Endothelial cell of umbilical vein (primary cell): Measurements from ENCODE around the gene ECI1. TPM values are rescaled to one million over a fixed set of nuclear protein-coding genes. Genes with fewer than 3 reads are reported as not detected.

Source experiments
- BruUV-seq: library from RNA; stranded (reverse); fragments of 400-500 nt; replicated peaks from 2 replicates; lab custom pipeline; 2021; lab: Mats Ljungman, UMichigan
- CTCF ChIA-PET: fragments of 300-600, 350-600 bp; sonication (Branson Sonifier 250); formaldehyde crosslinking; loops from one replicate; lab custom pipeline; 2021; ENCODE audit warnings: antibody characterized with exemption, inconsistent platforms; lab: Charles Lee
- POLR2A ChIA-PET: fragments of 300-600, 350-600 bp; sonication (Branson Sonifier 250); formaldehyde crosslinking; loops from one replicate; lab custom pipeline; 2021; ENCODE audit warnings: antibody characterized with exemption, inconsistent platforms; lab: Charles Lee
- DNase-seq: peaks from one replicate; pipeline ENCODE4 v3.0.0-alpha.2; 2011; ENCODE audit warnings: low read depth, low spot score
- FAIRE-seq: peaks from 2 replicates; lab custom pipeline; 2011; peaks lifted over from hg19 to GRCh38; lab: Jason Lieb, UNC
- H2AFZ ChIP-seq: 2 replicates; pipeline ENCODE4 v1.6.0; 2012; ENCODE audit warnings: low read depth, low read length, control low read depth, inconsistent platforms
- H3K27ac ChIP-seq: 2 replicates; pipeline ENCODE4 v1.5.1; 2011; ENCODE audit warnings: low read depth, mild to moderate bottlenecking, control low read depth, low read length, moderate library complexity; ENCODE audit not compliant: insufficient read depth
- H3K27me3 ChIP-seq, 2 experiments: 2 replicates each; pipeline versions ENCODE4 v1.6.0 to v1.6.1; 2011; ENCODE audit warnings: low read length in 2 of 2, mixed read lengths in 1 of 2; ENCODE audit not compliant: control insufficient read depth in 2 of 2, insufficient read depth in 2 of 2
- H3K36me3 ChIP-seq, 2 experiments: 2 replicates in 1 of 2; 3 replicates in 1 of 2; pipeline ENCODE4 v1.5.1; 2011; ENCODE audit warnings: low read length in 2 of 2, mild to moderate bottlenecking in 1 of 2, moderate library complexity in 1 of 2; ENCODE audit not compliant: control insufficient read depth in 2 of 2, insufficient read depth in 2 of 2; ENCODE audit errors: extremely low read depth in 1 of 2
- H3K4me1 ChIP-seq: 3 replicates; pipeline ENCODE4 v1.5.1; 2011; ENCODE audit warnings: mild to moderate bottlenecking, low read length; ENCODE audit not compliant: control insufficient read depth, insufficient read depth; ENCODE audit errors: extremely low read depth
- H3K4me2 ChIP-seq: 2 replicates; pipeline ENCODE4 v1.6.1; 2011; ENCODE audit warnings: low read length, control low read depth, mixed read lengths; ENCODE audit not compliant: insufficient read depth
- H3K4me3 ChIP-seq, 3 experiments: fragments of 200-600 bp in 1 of 3; sonication (generic), shearing (Covaris generic) in 1 of 3; replicated peaks in 1 of 3; 2 replicates each; pipeline ENCODE4 v1.5.1; 2011 to 2016; ENCODE audit warnings: control low read depth in 3 of 3, low read length in 3 of 3, mild to moderate bottlenecking in 2 of 3, inconsistent platforms in 1 of 3, low read depth in 1 of 3, moderate library complexity in 1 of 3; ENCODE audit not compliant: insufficient read depth in 1 of 3
- H3K79me2 ChIP-seq: 2 replicates; pipeline ENCODE4 v1.6.0; 2012; ENCODE audit warnings: low read length, inconsistent platforms; ENCODE audit not compliant: control insufficient read depth, insufficient read depth
- H3K9ac ChIP-seq: replicated peaks from 2 replicates; pipeline ENCODE3; 2011; ENCODE audit warnings: low read length, control low read depth; ENCODE audit not compliant: insufficient read depth; ENCODE audit errors: extremely low read depth
- H3K9me1 ChIP-seq: replicated peaks from 3 replicates; pipeline ENCODE4 v1.6.0; 2011; ENCODE audit warnings: mild to moderate bottlenecking, low read length; ENCODE audit not compliant: control insufficient read depth, insufficient read depth; ENCODE audit errors: extremely low read depth
- H3K9me3 ChIP-seq: replicated peaks from 2 replicates; pipeline ENCODE4 v1.5.1; 2012; ENCODE audit warnings: low read length, inconsistent platforms; ENCODE audit not compliant: control insufficient read depth, insufficient read depth
- H4K20me1 ChIP-seq: replicated peaks from 2 replicates; pipeline ENCODE3; 2011; ENCODE audit warnings: mild to moderate bottlenecking, low read length; ENCODE audit not compliant: control insufficient read depth, insufficient read depth; ENCODE audit errors: extremely low read depth
- CTCF ChIP-seq, 2 donors: IDR thresholded peaks; 1 replicate in 1 of 2; 2 replicates in 1 of 2; pipeline ENCODE4 v1.5.1; 2011; ENCODE audit warnings: low read length in 2 of 2, mild to moderate bottlenecking in 2 of 2, moderate library complexity in 2 of 2, control low read depth in 1 of 2, inconsistent platforms in 1 of 2, low read depth in 1 of 2; ENCODE audit not compliant: insufficient read depth in 1 of 2; ENCODE audit errors: extremely low read depth in 1 of 2
- EZH2 ChIP-seq: IDR thresholded peaks from 2 replicates; pipeline ENCODE4 v1.6.1; 2012; ENCODE audit warnings: borderline replicate concordance, low read depth, mild to moderate bottlenecking, moderate library complexity, low read length, inconsistent platforms; ENCODE audit not compliant: severe bottlenecking
- FOS ChIP-seq: IDR thresholded peaks from 2 replicates; pipeline ENCODE4 v1.6.1; 2011; ENCODE audit warnings: mild to moderate bottlenecking, low read length, moderate library complexity, borderline replicate concordance; ENCODE audit not compliant: insufficient read depth
- GATA2 ChIP-seq: IDR thresholded peaks from 2 replicates; pipeline ENCODE4 v1.7.0; 2011; ENCODE audit warnings: low read depth, mild to moderate bottlenecking, moderate library complexity, mixed read lengths, low read length; ENCODE audit not compliant: insufficient read length, insufficient read depth
- JUN ChIP-seq: IDR thresholded peaks from 2 replicates; pipeline ENCODE4 v1.6.1; 2011; ENCODE audit warnings: borderline replicate concordance, low read depth; ENCODE audit not compliant: insufficient read length, insufficient read depth
- MAX ChIP-seq: IDR thresholded peaks from 2 replicates; pipeline ENCODE4 v1.6.1; 2011; ENCODE audit not compliant: insufficient read depth, insufficient read length
- MYC ChIP-seq: IDR thresholded peaks from one replicate; pipeline ENCODE4 v1.6.1; 2011; ENCODE audit warnings: mild to moderate bottlenecking, low read depth, low read length
- POLR2A ChIP-seq: IDR thresholded peaks from 2 replicates; pipeline ENCODE4 v1.6.1; 2012; ENCODE audit warnings: low read depth, mild to moderate bottlenecking, control low read depth, low read length
- POLR2AphosphoS5 ChIP-seq: IDR thresholded peaks from 2 replicates; pipeline ENCODE4 v1.6.1; 2012; ENCODE audit warnings: low read depth, mild to moderate bottlenecking, control low read depth, low read length, moderate library complexity; ENCODE audit not compliant: insufficient read depth
- dilution Hi-C: fragments of 300-500 bp; cut with MboI; formaldehyde crosslinking; loops from one replicate; pipeline ENCODE4 v1.15.0; 2019; ENCODE audit warnings: low sequenced_read_pairs; ENCODE audit not compliant: extremely low pct_ligation_motif_present
- intact Hi-C: fragments of 100-400 bp; cut with micrococcal nuclease; formaldehyde crosslinking; loops from one replicate; pipeline ENCODE4 v1.10.0; 2022
- polyA plus RNA-seq, 4 experiments: library from polyadenylated mRNA; depleted of rRNA in 3 of 4; stranded (reverse) in 3 of 4; unstranded in 1 of 4; fragments of >200 nt; gene quantifications; 2 replicates each; pipeline versions ENCODE4 v1.2.1 to v1.2.3, GENCODE V29; 2011 to 2012; ENCODE audit warnings: missing spikeins in 1 of 4
- total RNA-seq: library from RNA; stranded (reverse); gene quantifications from 2 replicates; pipeline ENCODE4 v1.2.3, GENCODE V29; 2021

ECI1 gene
- total and polyA plus RNA-seq, 2 donors (not counting 3 experiments of a cell fraction or from before 2014, with no cell fraction given): 43.6 to 48.3 TPM

DNA sequence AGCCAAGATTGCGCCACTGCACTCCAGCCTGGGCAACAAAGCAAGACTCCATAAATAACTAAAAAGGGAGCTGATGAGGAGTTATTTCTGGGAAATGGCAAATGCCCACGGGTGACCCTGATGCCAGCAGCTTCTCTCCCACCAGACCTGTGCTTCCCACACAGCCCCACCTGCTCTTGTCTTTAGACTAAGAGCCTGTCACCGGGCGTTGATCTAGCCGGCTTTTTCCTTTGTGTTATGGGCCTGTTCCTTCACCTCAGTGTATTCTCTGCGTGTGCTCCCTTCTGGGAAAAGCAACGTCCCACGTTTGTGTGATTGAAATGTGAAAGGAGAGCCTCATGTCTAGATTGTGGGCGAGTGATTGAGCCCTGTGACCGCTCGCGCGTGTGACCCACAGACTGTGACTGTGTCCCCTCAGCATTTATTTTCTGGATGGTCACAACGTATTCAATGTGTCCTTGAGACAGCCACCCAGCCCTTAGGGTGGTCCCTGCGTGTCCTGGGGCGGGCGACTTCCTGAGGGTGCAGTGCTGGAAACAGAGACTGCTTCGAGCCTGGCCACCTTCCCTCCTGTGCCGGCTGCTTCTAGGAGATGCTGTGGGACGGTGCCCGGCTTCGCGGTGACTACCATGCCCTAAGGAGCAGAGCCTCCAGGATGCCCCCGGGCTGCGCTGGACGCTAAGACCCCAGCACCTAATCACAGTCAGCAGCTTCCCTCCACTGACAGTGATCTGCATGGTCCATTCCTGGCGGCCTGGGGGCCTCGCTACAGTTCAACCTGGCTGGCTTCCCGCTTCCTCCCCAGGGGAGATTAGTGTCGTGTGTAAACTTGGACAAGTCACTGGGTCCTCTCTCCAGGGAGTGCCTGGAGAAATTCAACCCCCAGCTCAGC, 24.3 kb upstream of the ECI1 start:
- DNase-seq: no peak
- intact Hi-C loops: no loop called here
- BruUV-seq: TSS peak; percentile 93
- H2AFZ ChIP-seq: no peak overlapping the region
- CTCF ChIA-PET: interaction anchor here (1.0 kb wide), 1 partner anchor 13 kb away, joined by 3 read pairs; no protein-coding TSS in a partner anchor
- H3K36me3 ChIP-seq: peaks cover 0 to 2% of the 10 kb centered on the region in 2 experiments
- H3K4me2 ChIP-seq: no peak overlapping the region
- no peaks in the 10 kb centered on the region for H4K20me1 ChIP-seq
- TF ChIP-seq MAX: no peak
- no peak for TF ChIP-seq MYC
- no peak for TF ChIP-seq EZH2
- no peak for TF ChIP-seq GATA2
- TF ChIP-seq FOS: no peak
- TF ChIP-seq JUN: no peak
- TF ChIP-seq CTCF (IDR thresholded peaks at IDR 0.05; ENCODE audit: extremely low read depth in 1 of 2, insufficient read depth in 1 of 2, low read depth in 1 of 2, low read length in 2 of 2): no peak
- TF ChIP-seq POLR2AphosphoS5: no peak
- TF ChIP-seq POLR2A: no peak
- FAIRE-seq: no peak
- H3K4me3 ChIP-seq: no peak overlapping the region
- POLR2A ChIA-PET: no interaction called here
- no peaks in the 10 kb centered on the region for H3K79me2 ChIP-seq
- no peaks in the 10 kb centered on the region for H3K9me1 ChIP-seq
- dilution Hi-C loops: no loop called here
- H3K9ac ChIP-seq: no peak overlapping the region
- no peak overlapping the region for H3K27ac ChIP-seq
- H3K4me1 ChIP-seq: no peaks in the 10 kb centered on the region
- H3K9me3 ChIP-seq: no peaks in the 10 kb centered on the region
- H3K27me3 ChIP-seq: no peaks in the 10 kb centered on the region
